ENCODE measurements around the gene MEX3D.

- TF ChIP-seq, protein P1, sequence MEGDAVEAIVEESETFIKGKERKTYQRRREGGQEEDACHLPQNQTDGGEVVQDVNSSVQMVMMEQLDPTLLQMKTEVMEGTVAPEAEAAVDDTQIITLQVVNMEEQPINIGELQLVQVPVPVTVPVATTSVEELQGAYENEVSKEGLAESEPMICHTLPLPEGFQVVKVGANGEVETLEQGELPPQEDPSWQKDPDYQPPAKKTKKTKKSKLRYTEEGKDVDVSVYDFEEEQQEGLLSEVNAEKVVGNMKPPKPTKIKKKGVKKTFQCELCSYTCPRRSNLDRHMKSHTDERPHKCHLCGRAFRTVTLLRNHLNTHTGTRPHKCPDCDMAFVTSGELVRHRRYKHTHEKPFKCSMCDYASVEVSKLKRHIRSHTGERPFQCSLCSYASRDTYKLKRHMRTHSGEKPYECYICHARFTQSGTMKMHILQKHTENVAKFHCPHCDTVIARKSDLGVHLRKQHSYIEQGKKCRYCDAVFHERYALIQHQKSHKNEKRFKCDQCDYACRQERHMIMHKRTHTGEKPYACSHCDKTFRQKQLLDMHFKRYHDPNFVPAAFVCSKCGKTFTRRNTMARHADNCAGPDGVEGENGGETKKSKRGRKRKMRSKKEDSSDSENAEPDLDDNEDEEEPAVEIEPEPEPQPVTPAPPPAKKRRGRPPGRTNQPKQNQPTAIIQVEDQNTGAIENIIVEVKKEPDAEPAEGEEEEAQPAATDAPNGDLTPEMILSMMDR (IDR thresholded peaks at IDR 0.05; ENCODE audit: low read depth, low read length, missing input control): no peak
- TF ChIP-seq HNF4A (conservative IDR thresholded peaks at IDR 0.05) (no peak), REST (IDR thresholded peaks at IDR 0.05) (no peak), TAF1 (conservative IDR thresholded peaks at IDR 0.05) (no peak), GABPA (IDR thresholded peaks at IDR 0.05 in 1 of 2, conservative IDR thresholded peaks at IDR 0.05 in 1 of 2) (no peak), JUND (IDR thresholded peaks at IDR 0.05) (no peak), MAX (IDR thresholded peaks at IDR 0.05) (no peak), RAD21 (IDR thresholded peaks at IDR 0.05) (no peak), YY1 (IDR thresholded peaks at IDR 0.05) (no peak)
- TF ChIP-seq, protein P2, sequence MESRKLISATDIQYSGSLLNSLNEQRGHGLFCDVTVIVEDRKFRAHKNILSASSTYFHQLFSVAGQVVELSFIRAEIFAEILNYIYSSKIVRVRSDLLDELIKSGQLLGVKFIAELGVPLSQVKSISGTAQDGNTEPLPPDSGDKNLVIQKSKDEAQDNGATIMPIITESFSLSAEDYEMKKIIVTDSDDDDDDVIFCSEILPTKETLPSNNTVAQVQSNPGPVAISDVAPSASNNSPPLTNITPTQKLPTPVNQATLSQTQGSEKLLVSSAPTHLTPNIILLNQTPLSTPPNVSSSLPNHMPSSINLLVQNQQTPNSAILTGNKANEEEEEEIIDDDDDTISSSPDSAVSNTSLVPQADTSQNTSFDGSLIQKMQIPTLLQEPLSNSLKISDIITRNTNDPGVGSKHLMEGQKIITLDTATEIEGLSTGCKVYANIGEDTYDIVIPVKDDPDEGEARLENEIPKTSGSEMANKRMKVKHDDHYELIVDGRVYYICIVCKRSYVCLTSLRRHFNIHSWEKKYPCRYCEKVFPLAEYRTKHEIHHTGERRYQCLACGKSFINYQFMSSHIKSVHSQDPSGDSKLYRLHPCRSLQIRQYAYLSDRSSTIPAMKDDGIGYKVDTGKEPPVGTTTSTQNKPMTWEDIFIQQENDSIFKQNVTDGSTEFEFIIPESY (IDR thresholded peaks at IDR 0.05): no peak
These were observed 11.1 kb upstream of the MEX3D start for GRCh38 chr19:1579222-1579621.
